Retina (tissue), 1 donor: Measurements from ENCODE around the gene INPP5D.

ENCODE experiments used
- DNase-seq: peaks from one replicate; pipeline ENCODE4 v3.0.0-alpha.2; 2016

Gene INPP5D

DNA sequence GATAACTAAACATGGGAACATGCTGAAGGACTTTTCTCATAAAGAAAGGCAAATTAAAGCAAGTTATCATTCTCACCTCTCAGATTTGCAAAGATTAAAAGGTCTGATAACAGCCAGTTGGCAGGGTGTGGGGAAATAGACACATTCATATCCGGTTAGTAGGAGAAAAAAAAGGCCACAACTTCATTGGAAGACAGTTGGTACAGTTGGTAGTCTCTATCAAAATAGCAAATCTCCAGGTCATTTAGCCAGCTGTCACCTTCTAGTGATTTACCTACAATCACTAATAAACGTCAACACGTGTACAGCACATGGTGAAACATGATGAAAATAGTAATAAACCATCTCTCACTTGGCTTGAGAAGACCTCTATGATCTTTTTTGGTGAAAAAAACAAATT, 16.6 kb downstream of the INPP5D start:
- DNase-seq: no peak

DNA sequence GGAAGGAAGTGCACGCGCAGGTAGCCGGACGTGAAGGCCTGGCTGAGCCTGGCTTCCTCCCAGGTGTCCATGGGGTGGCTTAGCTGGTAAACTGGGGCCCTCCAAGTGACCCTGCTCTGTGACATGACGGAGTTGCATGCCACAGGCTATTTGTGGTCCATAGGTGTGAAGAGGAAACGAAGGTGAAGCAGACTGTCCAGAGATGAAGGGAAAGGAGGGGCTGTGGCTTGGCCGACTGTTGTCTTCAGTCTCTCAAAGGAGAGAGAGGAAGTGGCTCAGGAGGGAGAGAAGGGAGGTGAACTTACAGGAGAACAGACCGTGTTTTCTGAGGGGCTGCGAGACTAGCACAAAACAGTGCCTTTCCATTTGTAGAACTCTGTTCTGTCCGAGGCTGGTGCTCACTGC, 19.3 kb downstream of the INPP5D start:
- no peak for DNase-seq

DNA sequence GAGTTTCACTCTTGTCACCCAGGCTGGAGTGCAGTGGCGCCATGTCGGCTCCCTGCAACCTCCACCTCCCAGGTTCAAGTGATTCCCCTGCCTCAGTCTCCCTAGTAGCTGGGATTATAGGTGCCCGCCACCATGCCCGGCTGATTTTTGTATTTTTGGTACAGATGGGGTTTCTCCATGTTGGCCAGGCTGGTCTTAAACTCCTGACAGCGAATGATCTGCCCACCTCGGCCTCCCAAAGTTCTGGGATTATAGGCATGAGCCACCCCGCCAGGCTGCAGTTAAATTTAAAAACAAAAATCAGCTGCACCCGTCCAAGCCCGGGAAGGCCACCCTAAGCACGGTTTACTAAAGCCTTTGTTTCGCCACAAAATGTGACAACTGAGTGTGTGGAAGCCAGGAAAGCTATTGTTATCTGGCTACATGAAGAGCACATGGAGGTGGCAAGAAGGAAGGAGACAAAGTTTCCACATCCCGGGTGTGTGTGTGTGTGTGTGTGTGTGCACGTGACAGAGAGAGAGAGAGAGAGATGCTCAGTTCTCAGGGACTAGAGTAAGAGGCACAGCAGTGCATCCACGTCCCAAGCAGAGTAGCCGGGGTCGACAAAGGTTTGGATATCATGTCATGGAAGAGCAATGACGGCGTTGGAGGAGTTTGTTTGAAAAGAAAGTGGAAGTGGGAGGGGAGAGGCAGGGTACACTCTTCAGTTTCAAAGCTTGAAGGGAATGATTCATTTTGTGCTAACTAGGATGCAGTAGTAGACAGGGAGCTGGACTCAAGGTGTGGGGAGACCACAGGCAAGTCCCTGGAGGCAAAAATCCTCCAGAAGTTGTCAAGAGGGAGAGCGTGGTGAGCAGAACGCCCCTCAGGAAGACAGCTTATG, 20.1 kb downstream of the INPP5D start:
- no peak for DNase-seq

DNA sequence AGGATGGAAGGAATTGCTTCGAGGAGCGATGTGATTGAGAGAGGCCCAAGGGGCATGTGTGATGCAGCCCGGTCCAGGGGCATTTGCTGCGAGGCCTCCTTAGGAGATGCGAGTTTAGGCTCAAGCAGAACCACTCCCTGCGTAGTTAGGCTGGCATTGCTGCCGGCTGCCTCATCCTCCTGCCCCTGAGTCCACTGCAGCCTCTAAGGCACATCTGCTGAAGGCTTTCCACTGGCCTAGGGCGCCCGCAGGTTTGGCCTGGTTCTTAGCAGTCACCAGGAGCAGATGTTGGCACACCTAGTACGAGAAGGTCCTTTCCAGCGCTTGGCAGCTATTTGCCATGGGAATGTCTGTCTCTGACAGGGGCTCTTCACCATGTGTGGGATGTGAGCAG, 20.7 kb downstream of the INPP5D start:
- DNase-seq: no peak

DNA sequence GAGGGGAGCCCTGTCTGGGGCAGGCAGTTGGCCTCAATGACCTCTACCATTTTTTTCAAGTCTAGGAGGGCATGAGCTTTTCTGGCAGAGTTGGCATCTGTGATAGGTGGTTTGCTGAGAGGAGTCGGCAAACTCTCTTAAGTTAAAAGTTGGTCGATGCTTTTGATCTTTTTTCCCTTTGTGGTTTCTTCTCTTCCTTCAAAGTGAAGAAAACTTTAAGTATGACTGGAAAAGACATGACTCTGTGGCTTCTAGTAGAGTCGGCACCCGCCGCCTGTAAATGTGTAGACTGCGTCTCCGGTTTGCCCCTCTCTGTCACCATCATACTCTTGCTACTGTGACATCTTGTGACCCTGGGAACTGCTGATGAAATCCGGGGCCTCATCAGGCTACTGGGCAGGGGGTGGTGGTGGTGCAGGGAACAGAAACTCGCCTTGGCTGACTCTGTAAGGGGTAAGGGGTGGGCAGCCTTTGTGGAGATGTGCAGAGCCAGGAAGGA, 21.1 kb downstream of the INPP5D start:
- no peak for DNase-seq

DNA sequence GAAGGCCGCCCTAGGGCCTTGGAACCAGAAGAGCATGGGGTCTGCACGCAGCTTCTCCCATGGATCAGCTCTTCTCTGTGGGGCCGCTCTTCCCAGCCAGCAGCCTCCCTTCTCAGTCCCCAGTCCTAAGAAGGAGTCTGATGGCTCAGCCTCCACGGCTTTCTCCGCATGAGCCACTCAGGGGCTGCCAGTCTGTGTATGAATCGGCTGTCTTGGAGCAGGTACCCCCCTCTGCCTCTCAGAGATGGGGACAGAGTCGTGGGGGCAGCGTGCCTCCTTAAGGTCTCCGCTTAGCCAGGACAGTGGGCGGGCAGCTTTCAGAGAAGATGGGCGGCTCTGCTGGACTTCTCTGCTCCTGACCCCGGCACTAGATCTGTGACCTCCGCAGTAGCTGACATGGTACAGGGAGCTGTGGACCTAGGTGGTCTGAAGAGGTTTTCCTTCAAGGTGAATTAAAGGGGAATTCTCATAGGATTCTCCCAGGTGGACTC, 21.6 kb downstream of the INPP5D start:
- no peak for DNase-seq

DNA sequence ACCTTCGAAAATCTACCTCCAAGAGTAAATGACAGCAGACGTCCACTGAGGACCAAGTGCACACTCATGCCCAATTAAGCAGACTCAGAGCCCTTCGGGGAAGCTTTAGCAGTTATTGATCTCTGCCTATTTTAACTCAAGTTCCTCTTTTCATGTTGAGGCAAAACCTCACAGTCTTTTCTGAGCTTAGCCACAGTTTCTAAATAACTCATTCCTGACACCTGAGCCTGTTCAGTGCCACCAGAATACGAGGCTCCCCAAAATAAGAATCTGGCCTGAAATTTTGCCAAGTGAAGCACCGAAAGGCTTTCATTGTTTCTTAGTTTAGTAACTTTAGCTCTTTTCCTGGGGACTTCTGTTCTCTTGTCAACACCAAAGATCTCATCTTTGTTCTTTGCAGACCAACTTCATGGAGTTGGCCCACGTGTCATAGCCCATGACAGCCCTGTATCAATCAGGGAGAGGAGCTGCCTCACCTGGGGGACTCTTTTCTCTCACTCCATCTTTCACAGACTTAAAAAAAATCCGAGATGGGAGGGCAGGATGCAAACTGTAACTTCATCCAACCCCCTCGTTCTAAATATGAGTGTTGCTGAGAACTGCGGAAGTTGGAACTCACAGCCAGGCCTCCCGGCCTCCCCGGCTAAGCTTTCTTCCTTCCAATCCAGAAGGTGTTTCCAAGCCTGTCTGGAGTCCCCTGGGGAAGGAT, 22.2 kb downstream of the INPP5D start:
- no peak for DNase-seq

DNA sequence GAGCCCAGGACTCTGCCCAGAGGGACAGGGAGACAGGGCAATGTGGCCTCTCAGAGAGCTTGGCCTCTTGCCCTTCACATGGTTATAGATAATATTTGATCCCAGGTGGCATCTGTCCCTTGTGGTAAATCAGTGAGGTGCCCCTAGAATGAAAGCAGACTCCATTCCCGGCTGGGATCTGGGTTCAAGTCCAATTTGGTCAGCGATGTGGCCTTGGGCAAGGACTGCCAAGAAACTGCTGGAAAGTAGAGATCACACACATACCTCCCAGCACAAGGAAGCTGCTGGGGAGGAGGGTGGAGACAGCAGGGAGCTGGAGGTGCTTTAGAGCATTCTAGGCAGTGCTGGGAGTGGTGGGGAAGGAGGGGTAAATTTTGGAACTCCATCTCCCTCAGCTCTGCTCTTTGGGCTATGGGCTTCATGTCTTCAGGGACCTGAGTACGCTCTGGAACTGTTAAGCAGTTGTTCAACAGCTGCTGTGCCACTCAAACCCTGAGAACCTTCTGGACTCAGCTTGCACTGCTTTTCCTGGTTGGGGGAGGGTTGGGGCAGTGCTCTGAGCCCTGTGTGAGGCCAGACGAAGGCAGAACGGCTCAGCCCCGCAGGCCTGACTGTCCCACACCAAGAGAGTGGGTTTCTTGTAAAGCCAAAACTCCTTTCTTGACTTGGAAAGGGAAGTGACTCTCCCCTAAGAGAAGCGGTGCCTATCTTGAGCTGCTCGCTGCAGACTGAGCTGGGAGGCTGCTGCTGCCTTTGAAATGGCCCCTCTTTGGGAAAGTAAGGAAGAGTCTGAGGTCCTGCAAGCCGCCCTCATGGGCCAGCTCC, 23.0 kb downstream of the INPP5D start:
- DNase-seq: no peak

DNA sequence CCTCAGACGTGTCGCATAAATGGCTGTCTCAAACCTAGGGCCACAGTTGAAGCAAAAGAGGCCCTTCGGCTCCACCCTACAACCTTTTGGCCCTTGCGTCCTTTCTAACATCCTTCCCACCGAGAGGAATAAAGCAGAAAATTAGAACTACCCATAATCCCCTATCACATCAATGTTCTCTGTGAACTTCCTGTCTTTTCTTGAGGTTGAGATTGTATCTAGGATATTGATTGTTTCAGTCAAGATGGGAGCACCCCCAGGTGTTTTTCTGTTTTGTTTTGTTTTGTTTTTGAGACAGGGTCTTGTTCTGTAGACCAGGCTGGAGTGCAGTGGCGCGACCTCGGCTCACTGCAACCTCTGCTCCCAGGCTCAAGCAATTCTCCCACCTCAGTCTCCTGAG, 23.6 kb downstream of the INPP5D start:
- no peak for DNase-seq

DNA sequence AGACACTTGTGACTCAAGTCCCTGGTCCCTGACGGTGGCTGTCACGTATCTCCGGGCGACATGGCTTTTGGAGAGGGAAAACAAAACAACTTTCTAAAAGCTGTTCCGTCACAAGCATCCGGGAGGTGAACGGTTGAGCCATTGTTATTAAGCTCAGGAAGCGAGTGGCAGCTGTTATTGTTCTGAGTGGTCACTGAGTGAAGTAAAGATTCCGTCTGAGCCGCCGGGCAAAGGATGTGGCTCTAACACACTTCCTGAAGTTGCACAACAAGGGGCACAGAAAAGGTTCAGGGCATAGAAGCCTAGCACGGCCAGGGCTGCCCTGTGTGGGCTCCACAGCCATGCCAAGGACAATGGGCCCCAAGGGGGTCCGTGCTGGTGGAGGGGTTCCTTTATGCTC, 24.3 kb downstream of the INPP5D start:
- DNase-seq: no peak

DNA sequence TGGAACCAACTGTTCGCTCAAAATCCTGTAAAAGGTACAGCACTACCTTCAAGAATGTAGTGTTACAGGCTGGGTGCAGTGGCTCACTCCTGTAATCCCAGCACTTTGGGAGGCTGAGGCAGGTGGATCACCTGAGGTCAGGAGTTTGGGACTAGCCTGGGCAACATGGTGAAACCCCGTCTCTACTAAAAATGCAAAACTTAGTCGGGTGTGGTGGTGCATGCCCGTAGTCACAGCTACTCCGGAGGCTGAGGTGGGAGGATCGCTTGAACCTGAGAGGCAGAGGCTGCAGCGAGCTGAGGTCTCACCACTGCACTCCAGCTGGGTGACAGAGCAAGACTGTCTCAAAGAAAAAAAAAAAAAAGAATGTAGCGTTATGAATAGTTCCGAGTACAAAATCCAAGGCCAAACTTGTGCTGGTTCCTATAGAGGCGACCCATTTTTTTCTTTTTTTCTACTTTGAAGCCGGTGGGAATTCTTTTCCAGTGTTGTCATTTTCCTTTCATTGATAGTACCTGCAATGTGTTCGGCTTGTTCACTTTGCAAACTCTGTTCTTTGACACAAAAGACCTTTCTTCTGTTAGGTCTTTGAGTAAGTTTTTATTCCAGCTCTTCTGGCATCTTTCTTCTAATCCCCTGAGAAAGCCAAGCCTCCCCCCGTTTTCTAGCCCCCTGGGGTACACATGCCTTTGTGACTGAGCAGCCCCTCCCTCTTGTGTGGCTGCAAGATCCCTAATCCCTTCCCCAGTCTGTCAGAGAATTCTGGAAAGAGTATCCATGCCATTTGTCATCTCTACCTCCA, 25.1 kb downstream of the INPP5D start:
- no peak for DNase-seq

DNA sequence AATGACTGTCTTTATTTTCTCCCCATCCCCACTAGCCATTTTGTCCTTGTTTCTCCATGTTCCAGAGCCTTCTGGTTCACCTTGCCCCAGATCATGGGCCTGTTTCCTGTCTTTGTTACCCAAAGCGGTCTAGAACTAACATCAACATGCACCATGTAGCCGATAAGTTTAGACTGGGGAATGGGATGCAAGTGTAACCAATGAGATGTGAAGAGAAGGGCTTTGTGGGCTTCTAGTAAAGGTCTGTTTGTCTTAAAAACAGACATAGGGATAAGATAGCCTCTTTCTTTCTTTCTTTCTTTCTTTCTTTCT, 25.7 kb downstream of the INPP5D start:
- no peak for DNase-seq

DNA sequence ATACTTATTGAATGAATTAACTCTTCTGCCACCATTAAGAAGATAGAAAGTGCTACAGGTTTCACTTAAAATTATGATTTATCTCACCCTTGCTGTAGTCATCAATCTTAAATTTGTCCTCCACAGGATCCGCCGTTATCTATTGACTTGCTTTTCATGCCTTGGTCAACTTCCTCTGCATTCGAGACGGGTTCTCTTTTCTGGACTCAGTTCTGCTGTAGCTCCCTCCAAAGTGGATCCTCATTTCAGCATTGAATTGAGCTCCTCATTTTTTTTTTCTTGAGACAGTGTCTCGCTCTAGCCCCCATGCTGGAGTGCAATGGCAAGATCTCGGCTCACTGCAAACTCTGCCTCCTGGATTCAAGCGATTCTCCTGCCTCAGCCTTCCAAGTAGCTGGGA, 27.6 kb downstream of the INPP5D start:
- no peak for DNase-seq

DNA sequence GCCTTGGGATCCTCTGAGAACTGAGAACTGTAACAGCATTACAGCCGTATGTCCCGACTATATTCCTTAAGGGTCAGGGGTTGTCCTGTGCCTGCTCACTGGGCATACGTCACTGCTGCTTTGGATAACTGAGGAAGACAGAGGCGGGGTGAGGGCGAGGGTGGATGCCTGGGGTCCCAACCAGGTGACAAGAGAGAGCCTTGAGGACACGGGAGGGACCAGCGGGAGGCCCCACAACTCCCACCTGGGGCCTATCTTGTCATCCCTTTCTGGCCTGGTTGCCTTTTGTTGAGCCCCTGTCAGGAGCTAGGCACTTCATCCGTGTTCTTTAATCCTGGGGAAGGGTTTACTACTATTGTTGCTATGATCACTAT, 28.8 kb downstream of the INPP5D start:
- DNase-seq: no peak

DNA sequence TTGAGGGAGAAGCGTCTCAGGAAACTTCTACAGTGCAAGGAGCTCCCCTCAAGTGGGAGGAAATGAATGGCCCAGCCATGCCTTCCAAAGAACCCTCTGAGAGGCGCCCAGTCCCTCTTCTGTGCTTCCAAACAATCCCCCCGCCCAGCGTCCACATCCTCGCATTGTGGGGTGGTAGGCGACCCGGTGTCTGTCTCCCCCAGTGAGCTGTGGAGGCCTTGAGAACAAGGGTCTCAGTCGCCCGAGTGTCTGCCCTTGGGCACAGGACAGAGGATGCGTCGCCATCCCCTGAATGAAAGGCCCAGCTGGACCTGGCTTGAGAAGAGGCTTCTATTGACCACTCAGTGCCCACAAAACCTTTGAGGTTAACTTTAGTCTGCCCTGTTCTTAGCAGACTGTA, 29.7 kb downstream of the INPP5D start:
- no peak for DNase-seq

DNA sequence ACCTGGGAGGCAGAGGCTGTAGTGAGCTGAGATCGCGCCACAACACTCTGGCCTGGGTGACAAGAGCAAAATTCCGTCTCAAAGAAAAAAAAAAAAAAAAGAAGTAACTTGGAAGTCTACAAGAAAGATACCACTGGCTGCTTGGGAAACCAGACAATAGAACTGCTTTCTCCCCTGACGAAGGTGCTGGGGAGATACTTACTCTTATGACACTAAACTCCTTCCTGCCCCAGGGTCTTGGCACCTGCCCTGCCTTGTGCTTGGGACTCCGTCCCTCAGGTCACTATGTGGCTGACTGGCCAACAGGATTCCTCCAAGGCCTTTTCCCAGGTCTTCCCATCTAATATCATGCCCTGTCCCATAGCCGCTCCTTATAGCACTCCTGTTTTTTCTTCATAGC, 30.7 kb downstream of the INPP5D start:
- DNase-seq: no peak

DNA sequence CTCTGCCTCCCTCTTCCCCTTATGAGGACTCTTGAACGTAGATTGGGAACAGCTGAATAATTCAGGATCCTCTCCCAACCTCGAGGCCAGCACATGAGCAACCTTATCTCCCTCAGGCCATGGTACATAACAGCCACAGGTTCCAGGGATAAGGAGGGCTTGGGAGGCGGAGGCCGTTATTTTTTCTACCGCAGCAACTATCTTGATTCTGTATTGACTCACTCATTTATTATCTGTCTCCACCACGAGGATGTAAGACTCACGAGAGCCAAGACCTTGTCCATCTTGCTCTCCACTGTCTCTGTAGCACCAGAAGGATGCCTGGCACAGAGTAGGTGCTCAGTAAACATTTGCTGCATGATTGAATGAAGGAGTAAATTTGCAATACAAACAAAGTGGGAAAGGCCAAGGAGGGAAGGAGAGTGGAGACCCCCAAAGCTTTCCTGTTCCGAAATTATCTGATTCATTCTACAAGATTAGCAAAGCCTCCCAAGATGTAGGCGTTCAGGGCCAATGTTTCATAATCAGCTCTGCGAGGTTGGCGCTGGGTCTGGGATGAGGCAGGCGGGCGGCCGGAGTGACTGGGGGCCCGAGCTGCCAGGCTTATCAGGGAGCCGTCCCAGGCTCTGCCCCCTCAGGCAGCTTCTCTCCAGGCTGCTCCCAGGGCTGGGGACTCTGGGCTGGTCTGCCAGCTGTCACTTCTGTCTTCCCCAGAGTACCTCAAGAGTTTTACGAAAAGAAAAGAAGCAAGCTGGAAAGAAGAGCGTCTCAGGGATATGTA, 31.6 kb downstream of the INPP5D start:
- DNase-seq: no peak

DNA sequence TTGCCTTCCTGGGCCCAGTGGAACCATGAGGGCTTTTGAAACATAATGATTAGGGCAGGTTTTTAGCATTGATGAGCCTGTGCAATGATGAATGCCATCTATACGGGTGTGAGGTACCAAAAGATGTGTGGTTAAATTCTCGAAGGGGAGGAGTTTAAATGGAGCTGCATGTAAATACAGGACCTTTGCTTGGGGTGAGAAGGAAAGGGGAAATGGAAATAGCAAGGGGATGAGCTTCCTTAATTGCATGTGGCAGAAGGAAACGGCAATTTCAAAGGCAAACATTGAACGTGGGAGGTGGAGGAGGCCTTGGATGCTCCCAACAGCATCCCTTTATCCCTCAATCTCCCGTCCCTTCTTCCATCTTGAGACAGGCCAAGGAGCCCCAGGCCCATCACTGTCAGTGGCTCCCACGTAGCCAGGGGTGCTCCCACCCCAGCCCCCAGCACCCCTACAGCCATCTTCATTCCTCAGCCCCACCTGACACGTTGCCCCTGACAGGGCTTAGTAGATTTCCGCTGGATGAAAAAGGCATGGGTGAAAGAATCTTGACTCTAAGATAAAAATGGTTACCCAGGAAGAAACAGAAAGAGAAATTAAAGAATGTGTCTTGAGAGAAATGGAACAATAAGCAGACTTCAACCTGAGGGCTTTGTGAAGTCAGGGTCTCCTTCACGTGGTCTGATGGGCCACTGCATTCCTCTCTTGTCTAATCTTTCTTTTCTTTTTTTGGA, 32.5 kb downstream of the INPP5D start:
- no peak for DNase-seq

DNA sequence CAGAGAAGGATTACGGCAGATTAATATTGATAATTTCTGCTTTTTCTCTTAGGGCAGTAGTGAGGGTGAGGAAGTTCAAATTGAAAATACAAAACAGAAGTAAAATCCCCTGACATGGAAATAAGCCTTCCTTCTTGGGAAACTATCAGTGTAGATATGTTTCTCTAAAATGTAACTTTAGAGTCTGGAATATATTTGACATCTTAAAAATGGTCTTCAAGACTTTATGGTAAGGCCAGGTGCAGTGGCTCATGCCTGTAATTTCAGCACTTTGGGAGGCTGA, 33.0 kb downstream of the INPP5D start:
- DNase-seq: no peak

DNA sequence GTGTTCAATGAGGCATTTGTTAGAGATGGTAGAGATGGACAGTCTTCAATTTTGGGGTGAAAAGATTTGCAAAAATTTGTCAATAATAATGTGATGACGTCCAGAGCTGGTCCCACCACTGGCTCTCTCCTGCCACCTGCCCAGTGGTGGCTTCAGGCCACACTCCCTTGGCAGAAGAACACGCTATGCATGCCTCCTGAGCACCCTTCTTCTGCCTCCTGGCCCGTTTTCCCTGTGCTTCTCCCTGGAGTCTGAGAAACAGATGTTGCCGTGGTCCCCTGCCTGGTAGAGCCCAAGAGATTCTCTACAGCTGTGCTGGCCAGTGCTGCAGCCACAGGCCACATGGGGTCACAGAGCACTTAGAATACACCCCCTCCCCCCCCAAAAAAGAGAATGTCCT, 33.6 kb downstream of the INPP5D start:
- no peak for DNase-seq

DNA sequence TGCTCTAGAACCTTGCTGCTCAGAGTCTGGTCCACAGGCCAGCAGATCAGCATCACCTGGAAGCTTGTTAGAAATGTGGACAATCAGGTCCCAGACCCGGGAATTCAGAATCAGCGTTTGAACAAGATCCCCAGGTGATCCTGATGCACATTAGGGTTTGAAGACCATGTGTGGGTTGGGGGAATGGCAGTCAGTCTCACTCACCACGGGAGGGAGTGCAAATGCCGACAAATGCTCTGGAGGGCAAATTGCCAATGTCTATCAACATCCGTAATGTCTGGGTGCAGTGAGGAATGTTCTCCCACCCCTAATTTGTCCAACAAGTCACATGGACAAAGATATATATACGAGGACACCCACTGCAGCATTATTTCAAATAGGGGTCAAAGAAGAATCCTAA, 34.5 kb downstream of the INPP5D start:
- DNase-seq: no peak
